ENCODE measurements around the gene LMF2.

LMF2 gene

DNA sequence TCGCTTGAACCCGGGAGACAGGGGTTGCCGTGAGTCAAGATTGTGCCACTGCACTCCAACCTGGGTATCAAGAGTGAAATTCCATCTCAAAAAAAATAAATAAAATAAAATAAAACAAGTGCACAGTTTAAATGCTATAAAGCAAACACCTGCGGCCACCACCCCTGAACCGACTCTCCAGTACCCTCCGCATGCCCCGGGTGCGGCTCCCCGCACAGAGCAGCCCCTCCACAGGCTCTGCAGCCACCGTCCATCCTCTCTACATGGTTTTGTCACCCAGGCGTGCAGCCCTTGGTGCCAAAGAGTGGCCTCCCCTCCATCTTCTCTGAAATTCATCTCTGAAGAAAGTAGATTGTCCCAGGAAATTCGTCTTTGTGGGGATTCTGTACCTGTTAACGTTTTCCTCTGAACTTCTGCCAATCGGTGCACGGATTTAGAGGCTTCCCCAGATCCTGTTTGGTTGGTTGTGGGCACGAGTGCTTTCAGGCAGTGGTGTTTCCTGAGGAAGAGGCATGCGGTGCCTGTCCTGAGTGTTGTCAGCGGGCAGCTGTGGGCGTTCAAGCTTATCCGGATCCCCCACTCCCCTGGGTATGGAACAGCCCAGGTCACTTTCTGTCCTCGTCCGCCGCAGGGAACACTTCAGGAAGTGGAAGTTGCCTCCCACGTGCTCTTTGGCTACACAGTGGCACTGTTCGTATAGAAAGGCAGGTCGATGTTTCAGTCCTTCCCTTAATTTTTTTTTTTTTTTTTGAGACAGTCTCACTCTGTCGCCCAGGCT, 16.8 kb downstream of the LMF2 start:
- no peak overlapping the region for H3K27ac ChIP-seq
- H3K4me1 ChIP-seq (ENCODE audit: control insufficient read depth in 1 of 2, insufficient read depth in 1 of 2, low read depth in 1 of 2, low read length in 1 of 2), result no peaks in the 10 kb centered on the region
- H3K9me3 ChIP-seq, result no peaks in the 10 kb centered on the region
- H3K27me3 ChIP-seq, result peaks cover 36% of the 10 kb centered on the region
- H3K4me3 ChIP-seq (ENCODE audit: low read depth in 1 of 2, low read length in 1 of 2), result no peak overlapping the region
- H3K36me3 ChIP-seq, result no peaks in the 10 kb centered on the region
- TF ChIP-seq, protein P1, sequence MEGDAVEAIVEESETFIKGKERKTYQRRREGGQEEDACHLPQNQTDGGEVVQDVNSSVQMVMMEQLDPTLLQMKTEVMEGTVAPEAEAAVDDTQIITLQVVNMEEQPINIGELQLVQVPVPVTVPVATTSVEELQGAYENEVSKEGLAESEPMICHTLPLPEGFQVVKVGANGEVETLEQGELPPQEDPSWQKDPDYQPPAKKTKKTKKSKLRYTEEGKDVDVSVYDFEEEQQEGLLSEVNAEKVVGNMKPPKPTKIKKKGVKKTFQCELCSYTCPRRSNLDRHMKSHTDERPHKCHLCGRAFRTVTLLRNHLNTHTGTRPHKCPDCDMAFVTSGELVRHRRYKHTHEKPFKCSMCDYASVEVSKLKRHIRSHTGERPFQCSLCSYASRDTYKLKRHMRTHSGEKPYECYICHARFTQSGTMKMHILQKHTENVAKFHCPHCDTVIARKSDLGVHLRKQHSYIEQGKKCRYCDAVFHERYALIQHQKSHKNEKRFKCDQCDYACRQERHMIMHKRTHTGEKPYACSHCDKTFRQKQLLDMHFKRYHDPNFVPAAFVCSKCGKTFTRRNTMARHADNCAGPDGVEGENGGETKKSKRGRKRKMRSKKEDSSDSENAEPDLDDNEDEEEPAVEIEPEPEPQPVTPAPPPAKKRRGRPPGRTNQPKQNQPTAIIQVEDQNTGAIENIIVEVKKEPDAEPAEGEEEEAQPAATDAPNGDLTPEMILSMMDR (IDR thresholded peaks at IDR 0.05), result no peak

DNA sequence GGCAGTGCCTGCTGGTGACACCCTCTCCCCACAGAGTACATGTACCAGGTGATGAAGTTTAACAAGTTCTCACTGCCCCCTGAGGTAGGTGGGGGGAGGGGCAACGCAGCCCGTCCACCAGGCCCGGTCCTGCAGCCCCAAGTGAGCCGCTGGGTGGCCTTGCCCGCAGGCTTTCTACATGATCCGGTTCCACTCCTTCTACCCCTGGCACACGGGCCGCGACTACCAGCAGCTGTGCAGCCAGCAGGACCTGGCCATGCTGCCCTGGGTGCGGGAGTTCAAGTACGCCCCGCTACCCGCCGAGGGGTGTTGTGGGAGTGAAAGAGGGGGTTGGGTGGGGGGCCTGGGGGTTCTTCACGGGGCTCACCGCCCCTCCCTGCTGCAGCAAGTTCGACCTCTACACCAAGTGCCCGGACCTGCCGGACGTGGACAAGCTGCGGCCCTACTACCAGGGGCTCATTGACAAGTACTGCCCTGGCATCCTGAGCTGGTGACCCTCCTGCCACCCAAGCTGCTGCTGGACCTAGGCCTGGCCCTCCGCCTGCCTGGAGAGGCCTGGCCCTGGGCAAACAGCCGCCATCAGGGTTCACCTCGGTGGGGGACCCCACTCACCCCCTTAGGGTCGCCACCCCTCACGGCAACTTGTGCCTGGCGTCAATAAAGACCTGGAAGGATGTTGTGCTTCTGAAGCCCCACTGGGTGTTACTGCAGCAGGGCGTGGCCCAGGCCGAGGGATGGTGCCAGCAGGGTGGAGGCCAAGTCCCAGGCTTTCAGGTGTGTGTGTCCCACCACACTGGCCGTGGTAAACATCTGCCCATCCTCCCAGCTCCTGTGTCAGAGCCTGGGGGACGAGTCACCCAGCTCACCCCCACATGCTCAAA, 17.9 kb downstream of the LMF2 start:
- peaks cover 47% of the 10 kb centered on the region for H3K27me3 ChIP-seq
- no peaks in the 10 kb centered on the region for H3K4me1 ChIP-seq (ENCODE audit: control insufficient read depth in 1 of 2, insufficient read depth in 1 of 2, low read depth in 1 of 2, low read length in 1 of 2)
- TF ChIP-seq, protein P1 (IDR thresholded peaks at IDR 0.05), result no peak
- no peak overlapping the region for H3K27ac ChIP-seq
- no peaks in the 10 kb centered on the region for H3K9me3 ChIP-seq
- H3K4me3 ChIP-seq (ENCODE audit: low read depth in 1 of 2, low read length in 1 of 2), result no peak overlapping the region
- H3K36me3 ChIP-seq, result no peaks in the 10 kb centered on the region

DNA sequence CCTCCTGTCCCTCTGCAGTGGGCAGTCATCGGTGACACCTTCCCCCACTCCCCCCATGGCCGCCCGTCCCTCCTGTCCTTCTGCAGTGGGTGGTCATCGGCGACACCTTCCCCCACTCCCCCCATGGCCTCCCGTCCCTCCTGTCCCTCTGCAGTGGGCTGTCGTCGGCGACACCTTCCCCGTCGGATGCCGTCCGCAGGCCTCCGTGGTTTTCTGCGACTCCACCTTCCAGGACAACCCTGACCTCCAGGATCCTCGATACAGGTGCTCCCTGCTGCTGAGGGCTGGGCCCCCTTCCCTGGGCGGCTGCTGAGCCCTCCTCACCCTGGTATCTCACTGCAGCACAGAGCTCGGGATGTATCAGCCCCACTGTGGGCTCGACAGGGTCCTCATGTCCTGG, 18.6 kb downstream of the LMF2 start:
- no peaks in the 10 kb centered on the region for H3K36me3 ChIP-seq
- H3K9me3 ChIP-seq, result no peaks in the 10 kb centered on the region
- H3K4me1 ChIP-seq (ENCODE audit: control insufficient read depth in 1 of 2, insufficient read depth in 1 of 2, low read depth in 1 of 2, low read length in 1 of 2), result no peaks in the 10 kb centered on the region
- peaks cover 54% of the 10 kb centered on the region for H3K27me3 ChIP-seq
- no peak overlapping the region for H3K4me3 ChIP-seq (ENCODE audit: low read depth in 1 of 2, low read length in 1 of 2)
- no peak overlapping the region for H3K27ac ChIP-seq
- TF ChIP-seq, protein P1 (IDR thresholded peaks at IDR 0.05), result no peak

DNA sequence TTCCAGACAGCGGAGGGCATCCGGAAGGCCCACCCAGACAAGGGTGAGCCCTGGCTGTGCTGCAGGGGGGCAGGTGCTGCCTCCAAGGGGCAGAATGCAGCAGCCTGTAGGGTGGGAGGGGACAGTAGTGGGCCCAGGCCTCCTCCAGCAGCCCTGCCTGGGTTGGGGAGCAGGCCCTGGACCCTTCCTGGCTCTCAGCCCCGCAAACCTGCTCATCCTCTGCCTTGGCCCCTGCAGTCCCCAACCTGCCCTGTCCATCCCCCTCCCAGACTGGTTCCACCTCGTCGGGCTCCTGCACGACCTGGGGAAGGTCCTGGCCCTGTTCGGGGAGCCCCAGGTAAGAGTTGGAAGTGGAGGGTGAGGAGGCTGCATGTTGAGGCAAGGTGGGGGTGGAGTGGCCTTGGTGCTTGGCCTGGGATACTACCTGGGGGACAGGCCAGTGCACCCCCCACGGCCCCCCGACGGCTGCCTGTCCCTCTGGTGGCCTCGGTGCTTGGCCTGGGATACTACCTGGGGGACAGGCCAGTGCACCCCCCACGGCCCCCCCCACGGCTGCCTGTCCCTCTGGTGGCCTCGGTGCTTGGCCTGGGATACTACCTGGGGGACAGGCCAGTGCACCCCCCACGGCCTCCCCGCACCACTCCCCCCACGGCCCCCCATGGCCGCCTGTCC, 19.4 kb downstream of the LMF2 start:
- Histone ChIP-seq H3K4me1 (ENCODE audit: control insufficient read depth in 1 of 2, insufficient read depth in 1 of 2, low read depth in 1 of 2, low read length in 1 of 2) (no peaks in the 10 kb centered on the region), H3K4me3 (ENCODE audit: low read depth in 1 of 2, low read length in 1 of 2) (no peak overlapping the region), H3K9me3 (no peaks in the 10 kb centered on the region), H3K36me3 (no peaks in the 10 kb centered on the region), H3K27me3 (peaks cover 61% of the 10 kb centered on the region), H3K27ac (no peak overlapping the region)
- TF ChIP-seq, protein P1 (IDR thresholded peaks at IDR 0.05), result no peak

DNA sequence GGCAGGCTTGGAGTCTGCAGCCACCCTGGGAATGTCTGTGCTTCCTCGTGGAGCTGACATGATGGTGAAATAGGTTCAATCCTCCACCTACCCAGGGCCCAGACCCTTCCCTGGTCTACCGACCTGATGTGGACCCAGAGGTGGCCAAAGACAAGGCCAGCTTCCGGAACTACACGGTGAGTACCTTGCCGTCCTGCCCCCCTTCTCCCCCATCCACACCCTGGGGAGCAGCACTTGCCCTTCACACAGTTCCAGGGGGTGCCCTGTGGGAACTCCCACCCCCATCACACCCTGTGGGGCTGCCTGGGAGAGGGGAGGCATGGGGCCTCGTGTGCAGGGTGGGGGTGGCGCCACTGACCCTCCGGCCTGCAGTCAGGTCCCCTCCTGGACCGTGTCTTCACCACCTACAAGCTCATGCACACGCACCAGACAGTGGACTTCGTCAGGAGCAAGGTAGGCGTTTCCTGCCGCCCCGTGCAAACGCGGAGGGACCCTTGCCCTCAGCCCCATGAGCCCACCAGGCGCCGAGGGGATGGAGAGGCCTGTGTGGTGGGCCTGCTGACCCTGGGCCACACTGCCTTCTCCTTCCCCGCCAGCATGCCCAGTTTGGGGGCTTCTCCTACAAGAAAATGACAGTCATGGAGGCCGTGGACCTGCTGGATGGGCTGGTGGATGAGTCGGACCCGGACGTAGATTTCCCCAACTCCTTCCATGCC, 20.1 kb downstream of the LMF2 start:
- Histone ChIP-seq H3K27ac (no peak overlapping the region), H3K27me3 (peaks cover 68% of the 10 kb centered on the region), H3K9me3 (no peaks in the 10 kb centered on the region), H3K36me3 (no peaks in the 10 kb centered on the region), H3K4me1 (ENCODE audit: control insufficient read depth in 1 of 2, insufficient read depth in 1 of 2, low read depth in 1 of 2, low read length in 1 of 2) (no peaks in the 10 kb centered on the region), H3K4me3 (ENCODE audit: low read depth in 1 of 2, low read length in 1 of 2) (no peak overlapping the region)
- TF ChIP-seq, protein P1 (IDR thresholded peaks at IDR 0.05), result no peak
